CD4-positive, alpha-beta T cell treated with Interleukin-4 for 1 hour (primary cell): ENCODE measurements around the gene ZNF513.

Experiments
- DNase-seq, 2 donors: peaks; one replicate each; pipeline ENCODE4 v3.0.0-alpha.2; 2020 to 2022

ZNF513 gene

GRCh38 chr2:27379836-27380625, 503 bp downstream of the ZNF513 start:
- peak; percentile 50 to 58 for DNase-seq

GRCh38 chr2:27379383-27379835, 1.1 kb downstream of the ZNF513 start:
- DNase-seq: no peak

- DNase-seq: no peak
Measured at GRCh38 chr2:27378809-27379290, 1.7 kb downstream of the ZNF513 start.

- DNase-seq: no peak
Measured at GRCh38 chr2:27378096-27378808, 2.3 kb downstream of the ZNF513 start.

- no peak for DNase-seq
Measured at GRCh38 chr2:27377618-27378095, 2.9 kb downstream of the ZNF513 start.

- DNase-seq: no peak
Measured at GRCh38 chr2:27376866-27377617, 3.5 kb downstream of the ZNF513 start.

GRCh38 chr2:27376151-27376865, 4.2 kb downstream of the ZNF513 start:
- DNase-seq: no peak

- DNase-seq: no peak
Measured at GRCh38 chr2:27375513-27376099, 4.9 kb downstream of the ZNF513 start.

GRCh38 chr2:27373567-27373966, 7.0 kb downstream of the ZNF513 start:
- DNase-seq: no peak

GRCh38 chr2:27372937-27373336, 7.6 kb downstream of the ZNF513 start:
- no peak for DNase-seq

GRCh38 chr2:27370816-27371620, 9.5 kb downstream of the ZNF513 start:
- DNase-seq: peak; percentile 45 to 61

- peak; percentile 99 to 100 for DNase-seq
Measured at GRCh38 chr2:27370026-27370815, 10.3 kb downstream of the ZNF513 start, which contains the start of the genes EIF2B4 and SNX17. TSS of gene EIF2B4 (minus strand) at chr2:27370338. CDS start at chr2:27370314, 24 bp downstream. TSS of gene SNX17 (plus strand) at chr2:27370616. CDS start at chr2:27370744, 128 bp downstream.

GRCh38 chr2:27369471-27370025, 11.0 kb downstream of the ZNF513 start:
- DNase-seq: no peak

GRCh38 chr2:27363933-27364332, 16.6 kb downstream of the ZNF513 start:
- DNase-seq: no peak

GRCh38 chr2:27362678-27363420, 17.7 kb downstream of the ZNF513 start:
- DNase-seq: no peak

- peak; percentile 94 for DNase-seq
Measured at GRCh38 chr2:27356382-27357181, 24.0 kb downstream of the ZNF513 start, which contains the start of gene GTF3C2. TSS of gene GTF3C2 (minus strand) at chr2:27356764. CDS start at chr2:27343554, 13,210 bp downstream.

- no peak for DNase-seq
Measured at GRCh38 chr2:27356056-27356381, 24.5 kb downstream of the ZNF513 start.

- DNase-seq: no peak
Measured at GRCh38 chr2:27354597-27354927, 26.0 kb downstream of the ZNF513 start.
